ENCODE measurements around the gene PSME4.
"Not testable (repeated sequence)": the region's sequence is repeated elsewhere in the genome, so short reads cannot be mapped to it uniquely, and the experiment has no call there.

PSME4 gene

DNA sequence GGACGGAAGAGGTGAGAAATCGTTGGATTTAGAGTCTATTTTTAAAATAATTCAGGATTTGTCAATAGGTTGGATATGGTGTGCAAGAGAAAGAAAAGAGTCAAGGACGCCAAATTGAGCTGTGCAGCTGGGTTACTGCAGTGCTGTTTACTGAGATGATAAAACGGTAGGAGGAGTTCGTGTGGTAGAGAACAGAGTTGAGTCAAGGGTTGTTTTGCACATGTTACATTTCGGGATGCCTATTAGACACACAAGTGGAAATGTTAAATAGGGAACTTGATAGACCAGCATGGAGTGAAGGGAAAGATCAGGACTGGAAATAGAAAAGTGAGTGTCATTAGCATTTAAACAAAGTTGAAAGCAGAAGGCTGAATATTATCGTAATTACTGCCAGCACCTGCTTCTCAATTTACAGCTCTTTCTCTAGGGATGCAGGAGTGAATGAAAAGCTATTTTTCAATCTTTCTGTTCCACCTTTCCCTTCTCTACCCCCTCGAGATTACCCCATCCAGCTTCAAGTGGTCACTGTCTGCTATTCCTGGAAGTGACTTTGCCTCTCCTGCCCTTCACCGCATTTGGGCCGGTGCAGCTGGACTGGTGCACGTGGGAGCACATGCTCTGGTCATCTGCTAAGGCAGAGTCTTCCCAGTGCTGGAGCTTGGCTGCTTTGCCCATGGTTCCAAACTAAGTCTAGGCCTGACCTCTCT, 141.4 kb downstream of the PSME4 start:
- DNase-seq (ENCODE audit: low read depth) = no peak

- DNase-seq (ENCODE audit: low read depth) = no peak
Measured at GRCh38 chr2:53828331-53828730, 142.5 kb downstream of the PSME4 start.

- DNase-seq (ENCODE audit: low read depth) = no peak
Measured at GRCh38 chr2:53827398-53828175, 143.2 kb downstream of the PSME4 start.

DNA sequence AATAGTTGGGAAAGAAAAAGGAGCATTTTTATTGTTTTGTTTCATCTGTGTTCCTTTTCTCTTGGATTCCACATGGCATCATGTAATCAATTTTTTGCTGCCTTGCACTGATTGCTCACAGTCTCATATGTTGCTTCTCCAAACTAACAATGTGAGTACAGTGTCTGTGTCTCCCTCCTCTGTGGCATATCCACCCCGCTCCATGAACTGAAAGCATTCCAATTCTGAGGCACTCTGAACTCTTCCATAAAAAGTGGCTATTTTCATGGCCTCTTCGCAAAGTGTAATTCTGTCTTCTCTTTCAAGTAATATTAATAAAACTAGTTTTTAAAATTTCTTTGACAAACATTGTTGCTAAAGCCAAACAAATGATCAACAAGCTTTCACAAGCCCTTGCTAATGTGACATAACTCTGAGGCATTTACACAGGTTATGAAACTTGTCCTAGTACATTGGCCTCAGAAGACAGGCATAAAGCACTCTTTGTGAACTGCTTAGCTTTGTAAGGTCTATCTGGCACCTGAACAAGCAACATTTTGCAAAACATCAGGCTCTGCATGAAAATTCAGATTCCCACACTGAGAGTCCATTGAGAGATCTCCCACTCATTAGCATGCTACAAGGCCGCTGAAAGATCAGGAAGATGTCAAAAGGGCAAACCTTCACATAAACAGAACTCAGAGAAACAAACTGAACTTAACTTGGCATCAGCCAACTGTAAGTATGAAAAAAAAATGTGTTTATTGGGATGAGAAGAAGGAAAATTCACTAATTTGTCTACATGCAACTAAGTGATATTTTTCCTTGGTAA, 144.0 kb downstream of the PSME4 start:
- DNase-seq (ENCODE audit: low read depth) = no peak

- no peak for DNase-seq (ENCODE audit: low read depth)
Measured at GRCh38 chr2:53826030-53826410, 144.8 kb downstream of the PSME4 start.

DNA sequence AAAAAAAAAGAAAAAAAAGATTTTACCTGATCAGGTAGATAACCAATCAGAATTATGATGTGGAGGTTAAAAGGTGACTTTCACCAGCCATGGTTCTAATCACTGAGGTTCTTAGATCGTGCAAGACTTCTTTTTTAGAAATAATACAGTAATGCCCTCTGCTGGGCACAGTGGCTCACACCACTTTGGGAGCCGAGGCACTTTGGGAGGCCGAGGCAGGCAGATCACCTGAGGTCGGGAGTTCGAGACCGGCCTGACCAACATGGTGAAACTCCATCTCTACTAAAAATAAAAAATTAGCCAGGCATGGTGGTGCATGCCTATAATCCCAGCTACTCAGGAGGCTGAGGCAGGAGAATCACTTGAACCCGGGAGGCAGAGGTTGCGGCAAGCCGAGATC, 147.2 kb downstream of the PSME4 start:
- DNase-seq (ENCODE audit: low read depth) = not testable (repeated sequence)

DNA sequence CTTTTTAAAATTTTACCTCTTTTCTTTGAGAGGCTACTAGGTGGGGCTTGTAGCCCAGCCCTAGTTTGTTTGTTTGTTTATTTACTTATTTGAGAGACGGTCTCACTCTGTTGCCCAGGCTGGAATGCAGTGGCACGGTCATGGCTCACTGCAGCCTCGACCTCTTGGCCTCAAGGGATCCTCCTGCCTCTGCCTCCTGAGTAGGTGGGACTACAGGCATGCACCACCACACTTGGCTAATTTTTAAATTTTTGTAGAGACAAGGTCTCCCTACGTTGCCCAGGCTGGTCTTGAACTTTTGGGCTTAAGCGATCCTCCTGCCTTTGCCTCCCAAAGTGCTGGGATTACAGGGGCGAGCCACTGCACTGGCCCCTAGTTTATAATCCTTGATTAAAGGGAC, 149.0 kb downstream of the PSME4 start:
- DNase-seq (ENCODE audit: low read depth) = no peak

GRCh38 chr2:53820711-53821110, 150.1 kb downstream of the PSME4 start:
- no peak for DNase-seq (ENCODE audit: low read depth)

- no peak for DNase-seq (ENCODE audit: low read depth)
Measured at GRCh38 chr2:53820048-53820447, 150.7 kb downstream of the PSME4 start.

DNA sequence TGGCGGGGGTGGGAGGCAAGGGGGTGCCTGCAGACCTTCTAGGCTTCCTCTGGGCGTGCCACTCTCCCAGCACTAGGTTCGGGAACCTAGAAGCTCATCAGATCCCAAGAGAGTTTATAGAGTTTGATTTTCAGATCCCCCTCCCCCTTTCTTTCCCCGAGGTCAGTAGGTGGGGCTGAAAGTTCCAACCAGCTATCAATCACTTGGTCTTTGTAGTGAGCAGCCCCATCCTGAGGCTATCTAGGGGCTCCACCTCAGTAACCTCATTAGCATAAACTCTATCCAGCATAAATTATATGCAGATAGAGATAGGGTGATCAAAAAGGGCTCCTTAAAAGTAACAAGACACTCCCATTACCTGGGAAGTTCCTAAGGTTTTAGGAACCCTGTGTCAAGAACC, 151.2 kb downstream of the PSME4 start:
- DNase-seq (ENCODE audit: low read depth) = no peak

DNA sequence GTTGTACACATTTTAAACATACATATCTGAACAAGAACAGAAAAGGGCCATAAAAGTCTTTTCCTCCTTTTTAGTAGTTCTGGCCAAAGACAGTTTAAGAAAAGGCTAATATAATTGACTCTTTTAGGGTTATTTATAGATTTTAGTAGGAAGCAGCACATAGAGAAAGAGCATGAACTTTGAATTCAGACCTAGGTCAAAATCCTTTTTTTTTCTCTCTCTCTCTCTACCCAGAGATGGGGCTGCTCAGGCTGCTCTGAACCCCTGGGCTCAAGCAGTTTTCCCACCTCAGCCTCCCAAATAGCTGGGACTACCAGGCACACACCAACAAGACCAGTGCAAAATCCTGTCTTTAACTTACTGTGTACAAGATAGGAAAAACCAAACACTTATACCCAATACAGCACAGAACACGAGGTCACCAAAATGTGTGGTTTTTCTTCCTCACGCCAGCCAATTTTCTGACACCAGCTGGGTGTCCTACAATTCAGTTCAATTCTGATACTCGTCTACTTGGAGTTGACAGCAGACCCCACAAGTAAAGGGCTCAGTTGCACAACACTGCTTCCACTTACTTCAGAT, 151.8 kb downstream of the PSME4 start:
- DNase-seq (ENCODE audit: low read depth) = no peak

Data from stimulated activated CD4-positive, alpha-beta T cell treated with anti-CD3 and anti-CD28 coated beads, Interleukin-2, amount 100 ng/mL, for 4 hours (primary cell).